ENCODE data around the gene MALSU1.

Gene MALSU1

GRCh38 chr7:23285657-23286646 lies 13.2 kb upstream of the MALSU1 start:
- Histone ChIP-seq H3K27me3 (ENCODE audit: control insufficient read depth in 1 of 2, insufficient read depth in 2 of 2, low read length in 2 of 2) (no peaks in the 10 kb centered on the region), H3K4me3 (ENCODE audit: low read depth in 1 of 2, low read length in 2 of 2) (no peak overlapping the region), H3K27ac (ENCODE audit: low read depth, low read length) (no peak overlapping the region), H3K4me1 (ENCODE audit: control insufficient read depth in 1 of 2, insufficient read depth in 2 of 2, low read length in 2 of 2) (no peaks in the 10 kb centered on the region), H3K9me3 (ENCODE audit: control insufficient read depth in 1 of 2, low read length in 2 of 2) (no peaks in the 10 kb centered on the region), H3K9ac (ENCODE audit: low read depth in 1 of 2, low read length in 2 of 2) (no peak overlapping the region), H3K36me3 (ENCODE audit: control insufficient read depth in 1 of 2, insufficient read depth in 2 of 2, low read length in 2 of 2) (no peaks in the 10 kb centered on the region)

GRCh38 chr7:23287612-23288011 lies 11.5 kb upstream of the MALSU1 start:
- Histone ChIP-seq H3K9ac (ENCODE audit: low read depth in 1 of 2, low read length in 2 of 2) (no peak overlapping the region), H3K4me1 (ENCODE audit: control insufficient read depth in 1 of 2, insufficient read depth in 2 of 2, low read length in 2 of 2) (no peaks in the 10 kb centered on the region), H3K36me3 (ENCODE audit: control insufficient read depth in 1 of 2, insufficient read depth in 2 of 2, low read length in 2 of 2) (no peaks in the 10 kb centered on the region)

GRCh38 chr7:23290993-23291392 lies 8.1 kb upstream of the MALSU1 start:
- no peaks in the 10 kb centered on the region for H3K36me3 ChIP-seq (ENCODE audit: control insufficient read depth in 1 of 2, insufficient read depth in 2 of 2, low read length in 2 of 2)
- H3K4me3 ChIP-seq (ENCODE audit: low read depth in 1 of 2, low read length in 2 of 2): no peak overlapping the region
- no peak overlapping the region for H3K9ac ChIP-seq (ENCODE audit: low read depth in 1 of 2, low read length in 2 of 2)
- H3K4me1 ChIP-seq (ENCODE audit: control insufficient read depth in 1 of 2, insufficient read depth in 2 of 2, low read length in 2 of 2): no peaks in the 10 kb centered on the region
- no peaks in the 10 kb centered on the region for H3K27me3 ChIP-seq (ENCODE audit: control insufficient read depth in 1 of 2, insufficient read depth in 2 of 2, low read length in 2 of 2)
- no peak overlapping the region for H3K27ac ChIP-seq (ENCODE audit: low read depth, low read length)
- H3K9me3 ChIP-seq (ENCODE audit: control insufficient read depth in 1 of 2, low read length in 2 of 2): no peaks in the 10 kb centered on the region

More at GRCh38 chr7:23287612-23288011, 11.5 kb upstream of the MALSU1 start:
- Histone ChIP-seq H3K9me3 (ENCODE audit: control insufficient read depth in 1 of 2, low read length in 2 of 2) (no peaks in the 10 kb centered on the region), H3K4me3 (ENCODE audit: low read depth in 1 of 2, low read length in 2 of 2) (no peak overlapping the region), H3K27me3 (ENCODE audit: control insufficient read depth in 1 of 2, insufficient read depth in 2 of 2, low read length in 2 of 2) (no peaks in the 10 kb centered on the region), H3K27ac (ENCODE audit: low read depth, low read length) (no peak overlapping the region)

- H3K27me3 ChIP-seq (ENCODE audit: control insufficient read depth in 1 of 2, insufficient read depth in 2 of 2, low read length in 2 of 2): no peaks in the 10 kb centered on the region
- H3K9me3 ChIP-seq (ENCODE audit: control insufficient read depth in 1 of 2, low read length in 2 of 2): no peaks in the 10 kb centered on the region
- H3K36me3 ChIP-seq (ENCODE audit: control insufficient read depth in 1 of 2, insufficient read depth in 2 of 2, low read length in 2 of 2): no peaks in the 10 kb centered on the region
- no peak overlapping the region for H3K9ac ChIP-seq (ENCODE audit: low read depth in 1 of 2, low read length in 2 of 2)
- H3K4me3 ChIP-seq (ENCODE audit: low read depth in 1 of 2, low read length in 2 of 2): no peak overlapping the region
- no peaks in the 10 kb centered on the region for H3K4me1 ChIP-seq (ENCODE audit: control insufficient read depth in 1 of 2, insufficient read depth in 2 of 2, low read length in 2 of 2)
- H3K27ac ChIP-seq (ENCODE audit: low read depth, low read length): no peak overlapping the region
Observed at GRCh38 chr7:23291957-23292560, 7.1 kb upstream of the MALSU1 start.

- Histone ChIP-seq H3K9ac (ENCODE audit: low read depth in 1 of 2, low read length in 2 of 2) (no peak overlapping the region), H3K27ac (ENCODE audit: low read depth, low read length) (no peak overlapping the region), H3K4me1 (ENCODE audit: control insufficient read depth in 1 of 2, insufficient read depth in 2 of 2, low read length in 2 of 2) (no peaks in the 10 kb centered on the region), H3K4me3 (ENCODE audit: low read depth in 1 of 2, low read length in 2 of 2) (no peak overlapping the region), H3K27me3 (ENCODE audit: control insufficient read depth in 1 of 2, insufficient read depth in 2 of 2, low read length in 2 of 2) (no peaks in the 10 kb centered on the region), H3K9me3 (ENCODE audit: control insufficient read depth in 1 of 2, low read length in 2 of 2) (no peaks in the 10 kb centered on the region), H3K36me3 (ENCODE audit: control insufficient read depth in 1 of 2, insufficient read depth in 2 of 2, low read length in 2 of 2) (no peaks in the 10 kb centered on the region)
Observed at GRCh38 chr7:23292623-23293022, 6.5 kb upstream of the MALSU1 start.

- Histone ChIP-seq H3K4me1 (ENCODE audit: control insufficient read depth in 1 of 2, insufficient read depth in 2 of 2, low read length in 2 of 2) (no peaks in the 10 kb centered on the region), H3K27ac (ENCODE audit: low read depth, low read length) (no peak overlapping the region), H3K36me3 (ENCODE audit: control insufficient read depth in 1 of 2, insufficient read depth in 2 of 2, low read length in 2 of 2) (no peaks in the 10 kb centered on the region), H3K9me3 (ENCODE audit: control insufficient read depth in 1 of 2, low read length in 2 of 2) (no peaks in the 10 kb centered on the region), H3K4me3 (ENCODE audit: low read depth in 1 of 2, low read length in 2 of 2) (no peak overlapping the region), H3K9ac (ENCODE audit: low read depth in 1 of 2, low read length in 2 of 2) (no peak overlapping the region), H3K27me3 (ENCODE audit: control insufficient read depth in 1 of 2, insufficient read depth in 2 of 2, low read length in 2 of 2) (no peaks in the 10 kb centered on the region)
Observed at GRCh38 chr7:23293500-23294073, 5.6 kb upstream of the MALSU1 start.

GRCh38 chr7:23294549-23295400 lies 4.4 kb upstream of the MALSU1 start:
- H3K4me1 ChIP-seq (ENCODE audit: control insufficient read depth in 1 of 2, insufficient read depth in 2 of 2, low read length in 2 of 2): peaks cover 2 to 4% of the 10 kb centered on the region in 2 donors
- no peak overlapping the region for H3K27ac ChIP-seq (ENCODE audit: low read depth, low read length)
- no peak overlapping the region for H3K9ac ChIP-seq (ENCODE audit: low read depth in 1 of 2, low read length in 2 of 2)
- H3K36me3 ChIP-seq (ENCODE audit: control insufficient read depth in 1 of 2, insufficient read depth in 2 of 2, low read length in 2 of 2): no peaks in the 10 kb centered on the region
- H3K9me3 ChIP-seq (ENCODE audit: control insufficient read depth in 1 of 2, low read length in 2 of 2): no peaks in the 10 kb centered on the region
- H3K4me3 ChIP-seq (ENCODE audit: low read depth in 1 of 2, low read length in 2 of 2): no peak overlapping the region
- no peaks in the 10 kb centered on the region for H3K27me3 ChIP-seq (ENCODE audit: control insufficient read depth in 1 of 2, insufficient read depth in 2 of 2, low read length in 2 of 2)

- no peak overlapping the region for H3K9ac ChIP-seq (ENCODE audit: low read depth in 1 of 2, low read length in 2 of 2)
- H3K27ac ChIP-seq (ENCODE audit: low read depth, low read length): no peak overlapping the region
- H3K9me3 ChIP-seq (ENCODE audit: control insufficient read depth in 1 of 2, low read length in 2 of 2): no peaks in the 10 kb centered on the region
- no peak overlapping the region for H3K4me3 ChIP-seq (ENCODE audit: low read depth in 1 of 2, low read length in 2 of 2)
- H3K4me1 ChIP-seq (ENCODE audit: control insufficient read depth in 1 of 2, insufficient read depth in 2 of 2, low read length in 2 of 2): peaks cover 8 to 9% of the 10 kb centered on the region in 2 donors
- no peaks in the 10 kb centered on the region for H3K36me3 ChIP-seq (ENCODE audit: control insufficient read depth in 1 of 2, insufficient read depth in 2 of 2, low read length in 2 of 2)
- H3K27me3 ChIP-seq (ENCODE audit: control insufficient read depth in 1 of 2, insufficient read depth in 2 of 2, low read length in 2 of 2): no peaks in the 10 kb centered on the region
Observed at GRCh38 chr7:23295401-23295697, 3.8 kb upstream of the MALSU1 start.

- Histone ChIP-seq H3K36me3 (ENCODE audit: control insufficient read depth in 1 of 2, insufficient read depth in 2 of 2, low read length in 2 of 2) (peaks cover 7 to 11% of the 10 kb centered on the region in 2 donors), H3K4me3 (ENCODE audit: low read depth in 1 of 2, low read length in 2 of 2) (peak overlapping the region; percentile 86 to 91), H3K9ac (ENCODE audit: low read depth in 1 of 2, low read length in 2 of 2) (peak overlapping the region; percentile 66 to 81), H3K4me1 (ENCODE audit: control insufficient read depth in 1 of 2, insufficient read depth in 2 of 2, low read length in 2 of 2) (peaks cover 16% of the 10 kb centered on the region in 2 donors), H3K27me3 (ENCODE audit: control insufficient read depth in 1 of 2, insufficient read depth in 2 of 2, low read length in 2 of 2) (no peaks in the 10 kb centered on the region), H3K9me3 (ENCODE audit: control insufficient read depth in 1 of 2, low read length in 2 of 2) (no peaks in the 10 kb centered on the region), H3K27ac (ENCODE audit: low read depth, low read length) (peak overlapping the region; percentile 61)
Observed at GRCh38 chr7:23298141-23298881, 828 bp upstream of the MALSU1 start.
